ENCODE measurements around the gene ARL15. TPM values are rescaled to one million over a fixed set of nuclear protein-coding genes. Genes with fewer than 3 reads are reported as not detected.
"Not testable (repeated sequence)": the region's sequence is repeated elsewhere in the genome, so short reads cannot be mapped to it uniquely, and the experiment has no call there.

The ARL15 gene
- total RNA-seq, 2 donors from 2014 or later, result 30.6 to 35.7 TPM

DNA sequence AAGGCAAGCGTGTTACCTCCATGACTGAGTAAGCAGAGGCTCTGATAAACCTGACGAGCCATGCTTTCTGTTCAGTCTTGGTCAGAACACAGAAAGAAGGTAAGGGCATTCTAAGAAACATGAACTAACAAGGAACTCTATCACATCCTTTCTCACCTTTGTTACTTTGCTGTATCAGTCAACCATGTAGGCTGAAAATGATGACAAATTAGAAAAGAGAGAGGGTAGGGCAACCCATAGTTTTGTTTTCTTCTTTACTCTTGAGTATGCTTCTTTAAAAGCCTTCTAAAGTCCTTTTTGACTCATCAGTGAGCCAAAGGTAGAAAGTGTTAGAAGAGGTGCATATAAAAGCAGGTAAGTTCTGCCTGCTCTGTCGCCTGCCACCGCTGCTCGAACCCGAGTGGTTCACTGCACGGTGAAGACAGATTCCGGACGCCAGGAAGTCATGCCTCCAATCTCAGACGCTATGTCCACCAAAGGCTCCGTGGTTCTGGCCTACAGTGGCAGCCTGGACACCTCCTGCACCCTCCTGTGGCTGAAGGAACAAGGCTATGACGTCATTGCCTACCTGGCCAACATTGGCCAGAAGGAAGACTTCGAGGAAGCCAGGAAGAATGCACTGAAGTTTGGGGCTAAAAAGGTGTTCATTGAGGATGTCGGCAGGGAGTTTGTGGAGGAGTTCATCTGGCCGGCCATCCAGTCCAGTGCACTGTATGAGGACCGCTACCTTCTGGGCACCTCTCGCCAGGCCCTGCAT is 451.5 kb downstream of the ARL15 start:
- no peak for DNase-seq (ENCODE audit: low spot score)
- intact Hi-C loops (cut with DNase I), result no loop called here

DNA sequence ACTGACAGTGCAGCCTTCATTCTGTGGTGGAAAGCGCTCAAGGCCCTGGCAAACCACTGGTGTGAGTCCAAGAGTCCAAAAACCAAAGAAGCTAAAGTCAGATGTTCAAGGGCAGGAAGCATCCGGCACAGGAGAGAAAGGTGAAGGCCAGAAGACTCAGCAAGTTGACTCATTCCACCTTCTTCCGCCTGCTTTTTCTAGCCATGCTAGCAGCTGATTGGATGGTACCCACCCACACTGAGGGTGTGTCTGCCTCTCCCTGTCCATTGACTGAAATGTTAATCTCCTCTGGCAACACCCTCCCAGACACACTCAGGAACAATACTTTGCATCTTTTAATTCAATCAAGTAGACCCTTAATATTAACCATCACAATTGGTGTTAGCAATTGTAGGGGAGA is 453.9 kb downstream of the ARL15 start:
- DNase-seq (ENCODE audit: low spot score), result no peak
- intact Hi-C loops (cut with DNase I), result no loop called here

DNA sequence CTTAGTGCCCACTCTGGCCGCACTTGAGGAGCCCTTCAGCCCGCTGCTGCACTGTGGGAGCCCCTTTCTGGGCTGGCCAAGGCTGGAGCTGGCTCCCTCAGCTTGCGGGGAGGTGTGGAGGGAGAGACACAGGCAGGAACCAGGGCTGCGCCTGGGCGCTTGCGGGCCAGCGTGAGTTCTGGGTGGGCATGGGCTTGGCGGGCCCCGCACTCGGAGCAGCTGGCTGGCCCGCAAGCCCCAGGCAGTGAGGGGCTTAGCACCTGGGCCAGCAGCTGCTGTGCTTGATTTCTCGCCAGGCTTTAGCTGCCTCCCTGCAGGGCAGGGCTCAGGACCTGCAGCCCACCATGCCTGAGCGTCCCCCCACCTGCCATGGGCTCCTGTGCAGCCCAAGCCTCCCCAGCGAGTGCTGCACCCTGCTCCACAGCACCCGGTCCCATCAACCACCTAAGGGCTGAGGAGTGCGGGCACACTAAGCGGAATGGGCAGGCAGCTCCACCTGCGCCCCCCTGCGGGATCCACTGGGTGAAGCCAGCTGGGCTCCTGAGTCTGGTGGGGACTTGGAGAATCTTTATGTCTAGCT is 473.4 kb downstream of the ARL15 start:
- DNase-seq (ENCODE audit: low spot score); intact Hi-C loops (cut with DNase I): not testable (repeated sequence)

- intact Hi-C loops (cut with DNase I), result no loop called here
- no peak for DNase-seq (ENCODE audit: low spot score)
These were observed 475.9 kb downstream of the ARL15 start for GRCh38 chr5:53834500-53834899.

Small RNAs within 50 kb of the gene (microRNA-seq; reads per million reads assigned to microRNA genes)
- 0 reads per million in 2 donors for gene MIR4459 (ENCODE audit: borderline microRNAs expressed in 2 of 2)
- 0 reads per million in 2 donors for gene MIR581 (ENCODE audit: borderline microRNAs expressed in 2 of 2)

Other genes with a start within 250 kb of the ARL15 start
- 10 to 100 TPM; 25.5 to 27.4 TPM for gene HSPB3, start 145.1 kb upstream of the ARL15 start, total RNA-seq
- 10 to 100 TPM; 50.3 to 55.6 TPM for gene SNX18, start 207.2 kb upstream of the ARL15 start, total RNA-seq

Measured in posterior vena cava (tissue), 2 donors.